Suprapubic skin (tissue), 3 donors: Measurements from ENCODE around the gene SMIM13.

Source experiments
- EP300 ChIP-seq: sonication (generic); formaldehyde crosslinking; IDR thresholded peaks from one replicate; pipeline ENCODE4 v1.6.1; 2017; ENCODE audit warnings: antibody characterized with exemption
- TF ChIP-seq, protein P1 (sequence below), 2 donors: fragments of 200-600 bp in 1 of 2; fragments of 450-650 bp in 1 of 2; sonication (generic) in 1 of 2; IDR thresholded peaks; one replicate each; pipeline ENCODE4 v1.5.1; 2016 to 2019; ENCODE audit warnings: antibody characterized with exemption in 2 of 2, mild to moderate bottlenecking in 1 of 2, moderate library complexity in 1 of 2

DNA sequence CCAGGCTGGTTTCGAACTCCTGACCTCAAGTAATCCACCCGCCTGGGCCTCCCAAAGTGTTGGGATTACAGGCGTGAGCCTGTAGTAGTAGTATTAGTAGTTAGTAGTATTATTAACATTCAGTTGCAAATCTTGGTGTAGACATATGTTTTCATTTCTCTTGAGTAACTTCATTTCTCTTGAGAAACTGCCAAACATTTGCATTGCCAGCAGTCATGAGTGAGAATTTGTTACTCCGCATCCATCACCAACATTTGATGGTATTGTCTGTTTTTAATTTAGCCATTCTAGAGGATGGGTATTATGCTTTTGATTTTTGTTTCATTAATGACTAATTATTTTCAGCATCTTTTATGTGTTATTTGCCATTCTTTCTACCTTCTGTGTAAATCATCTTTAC, 19.4 kb downstream of the SMIM13 start:
- TF ChIP-seq, protein P1, sequence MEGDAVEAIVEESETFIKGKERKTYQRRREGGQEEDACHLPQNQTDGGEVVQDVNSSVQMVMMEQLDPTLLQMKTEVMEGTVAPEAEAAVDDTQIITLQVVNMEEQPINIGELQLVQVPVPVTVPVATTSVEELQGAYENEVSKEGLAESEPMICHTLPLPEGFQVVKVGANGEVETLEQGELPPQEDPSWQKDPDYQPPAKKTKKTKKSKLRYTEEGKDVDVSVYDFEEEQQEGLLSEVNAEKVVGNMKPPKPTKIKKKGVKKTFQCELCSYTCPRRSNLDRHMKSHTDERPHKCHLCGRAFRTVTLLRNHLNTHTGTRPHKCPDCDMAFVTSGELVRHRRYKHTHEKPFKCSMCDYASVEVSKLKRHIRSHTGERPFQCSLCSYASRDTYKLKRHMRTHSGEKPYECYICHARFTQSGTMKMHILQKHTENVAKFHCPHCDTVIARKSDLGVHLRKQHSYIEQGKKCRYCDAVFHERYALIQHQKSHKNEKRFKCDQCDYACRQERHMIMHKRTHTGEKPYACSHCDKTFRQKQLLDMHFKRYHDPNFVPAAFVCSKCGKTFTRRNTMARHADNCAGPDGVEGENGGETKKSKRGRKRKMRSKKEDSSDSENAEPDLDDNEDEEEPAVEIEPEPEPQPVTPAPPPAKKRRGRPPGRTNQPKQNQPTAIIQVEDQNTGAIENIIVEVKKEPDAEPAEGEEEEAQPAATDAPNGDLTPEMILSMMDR (IDR thresholded peaks at IDR 0.05), result no peak
- no peak for TF ChIP-seq EP300
